ENCODE results near the gene UNC119B. TPM values are rescaled to one million over a fixed set of nuclear protein-coding genes. Genes with fewer than 3 reads are reported as not detected.

Gene UNC119B
- total RNA-seq, 1 donor: 25.0 TPM

GRCh38 chr12:120696626-120697025, 13.6 kb upstream of the UNC119B start:
- TF ChIP-seq CTCF (IDR thresholded peaks at IDR 0.05; ENCODE audit: insufficient read depth, low read depth, low read length): no peak
- no peak for DNase-seq (ENCODE audit: low read depth)
- no peak overlapping the region for H3K4me3 ChIP-seq (ENCODE audit: low read depth, low read length)

- DNase-seq (ENCODE audit: low read depth): no peak
- no peak overlapping the region for H3K4me3 ChIP-seq (ENCODE audit: low read depth, low read length)
- TF ChIP-seq CTCF (IDR thresholded peaks at IDR 0.05; ENCODE audit: insufficient read depth, low read depth, low read length): no peak
Measured at GRCh38 chr12:120697344-120697743, 12.9 kb upstream of the UNC119B start.

- DNase-seq (ENCODE audit: low read depth): no peak
- no peak for TF ChIP-seq CTCF (IDR thresholded peaks at IDR 0.05; ENCODE audit: insufficient read depth, low read depth, low read length)
- H3K4me3 ChIP-seq (ENCODE audit: low read depth, low read length): no peak overlapping the region
Measured at GRCh38 chr12:120698665-120699064, 11.6 kb upstream of the UNC119B start.

- no peak for DNase-seq (ENCODE audit: low read depth)
- H3K4me3 ChIP-seq (ENCODE audit: low read depth, low read length): no peak overlapping the region
- TF ChIP-seq CTCF (IDR thresholded peaks at IDR 0.05; ENCODE audit: insufficient read depth, low read depth, low read length): no peak
Measured at GRCh38 chr12:120699553-120699952, 10.7 kb upstream of the UNC119B start.

GRCh38 chr12:120700886-120701285, 9.4 kb upstream of the UNC119B start:
- no peak for TF ChIP-seq CTCF (IDR thresholded peaks at IDR 0.05; ENCODE audit: insufficient read depth, low read depth, low read length)
- H3K4me3 ChIP-seq (ENCODE audit: low read depth, low read length): no peak overlapping the region
- no peak for DNase-seq (ENCODE audit: low read depth)

- no peak for TF ChIP-seq CTCF (IDR thresholded peaks at IDR 0.05; ENCODE audit: insufficient read depth, low read depth, low read length)
- H3K4me3 ChIP-seq (ENCODE audit: low read depth, low read length): no peak overlapping the region
Measured at GRCh38 chr12:120702637-120703036, 7.6 kb upstream of the UNC119B start.

GRCh38 chr12:120703311-120703942, 6.8 kb upstream of the UNC119B start:
- no peak overlapping the region for H3K4me3 ChIP-seq (ENCODE audit: low read depth, low read length)
- no peak for TF ChIP-seq CTCF (IDR thresholded peaks at IDR 0.05; ENCODE audit: insufficient read depth, low read depth, low read length)
- DNase-seq (ENCODE audit: low read depth): no peak

More at GRCh38 chr12:120702637-120703036, 7.6 kb upstream of the UNC119B start:
- DNase-seq (ENCODE audit: low read depth): no peak
